Epithelial cell of proximal tubule (primary cell): ENCODE results near the gene MTTP. TPM values are rescaled to one million over a fixed set of nuclear protein-coding genes. Genes with fewer than 3 reads are reported as not detected.

Experiments
- DNase-seq: peaks from one replicate; pipeline ENCODE4 v3.0.0-alpha.2; 2011; ENCODE audit warnings: low read depth
- H3K4me3 ChIP-seq: 2 replicates; pipeline ENCODE4 v1.5.1; 2011; ENCODE audit warnings: low read depth, mild to moderate bottlenecking, low read length
- CTCF ChIP-seq: conservative IDR thresholded peaks from 2 replicates; pipeline ENCODE4 v1.5.1; 2012; ENCODE audit warnings: low read depth, mild to moderate bottlenecking, low read length
- total RNA-seq: library from RNA; depleted of rRNA; stranded (reverse); fragments of >200 nt; gene quantifications from 2 replicates; pipeline ENCODE4 v1.2.3, GENCODE V29; 2015

The MTTP gene
- total RNA-seq, 1 donor from 2014 or later: not detected

- TF ChIP-seq CTCF: no peak
- DNase-seq: no peak
- no peak overlapping the region for H3K4me3 ChIP-seq
Measured at GRCh38 chr4:99636422-99636821, 61.8 kb downstream of the MTTP start.

DNA sequence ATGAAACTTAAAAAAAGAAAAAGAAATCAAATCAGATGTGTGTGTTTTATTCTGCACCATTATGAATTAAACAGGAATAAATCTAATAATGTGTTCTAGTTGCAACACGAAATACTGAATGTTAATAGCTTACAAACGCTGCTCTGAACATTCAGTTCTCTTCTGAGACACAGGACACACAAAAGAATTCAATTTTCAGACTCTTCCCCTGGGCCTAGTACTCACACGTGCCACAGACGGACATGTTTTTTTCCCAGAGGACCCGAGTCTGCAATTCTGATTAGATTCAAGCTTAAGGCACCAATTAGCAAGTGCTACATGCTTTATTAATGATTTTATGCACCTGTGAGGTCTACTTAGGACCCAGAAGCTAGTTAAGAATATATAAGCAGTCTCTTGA lies 62.5 kb downstream of the MTTP start:
- H3K4me3 ChIP-seq: no peak overlapping the region
- DNase-seq: no peak
- TF ChIP-seq CTCF: no peak

- DNase-seq: no peak
- no peak for TF ChIP-seq CTCF
Measured at GRCh38 chr4:99640676-99641075, 66.1 kb downstream of the MTTP start.

DNA sequence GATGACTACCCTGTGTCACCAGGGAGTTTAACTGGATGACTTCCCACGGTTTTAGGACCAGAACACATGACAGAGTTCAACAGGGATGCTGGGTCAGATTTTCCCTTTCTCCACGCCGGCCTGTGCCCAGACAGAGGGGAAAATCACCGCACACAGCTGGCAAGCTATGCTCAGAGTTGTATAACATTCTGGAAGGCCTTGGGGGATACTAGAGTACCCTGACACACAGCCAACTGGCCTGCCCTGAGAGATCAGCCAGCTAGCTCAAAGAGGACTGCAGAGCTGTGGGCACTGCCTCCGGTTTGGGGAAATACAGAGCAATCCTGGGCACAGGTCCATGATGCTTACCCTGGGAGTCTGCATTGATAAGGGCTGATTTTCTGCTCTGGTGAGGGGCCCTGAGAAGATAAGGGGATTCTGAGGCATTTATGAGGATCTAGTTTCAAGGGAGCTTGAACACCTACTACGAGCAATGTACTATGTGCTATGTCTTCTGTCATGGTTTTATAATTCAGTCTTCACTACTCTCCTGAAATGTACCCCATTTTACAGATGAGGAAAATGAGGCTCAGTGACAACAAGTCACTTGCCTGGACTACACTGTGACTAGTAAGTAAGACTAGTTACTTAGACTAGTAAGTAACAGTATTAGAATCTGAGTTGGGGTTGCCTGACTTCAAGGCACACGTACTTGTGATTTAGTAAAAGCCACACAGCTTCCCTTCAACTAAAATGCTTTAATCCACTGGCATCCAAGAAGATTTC lies 68.3 kb downstream of the MTTP start:
- H3K4me3 ChIP-seq: no peak overlapping the region
- no peak for TF ChIP-seq CTCF
- no peak for DNase-seq

More at GRCh38 chr4:99640676-99641075, 66.1 kb downstream of the MTTP start:
- no peak overlapping the region for H3K4me3 ChIP-seq

- DNase-seq: no peak
- H3K4me3 ChIP-seq: no peak overlapping the region
- TF ChIP-seq CTCF: no peak
Measured at GRCh38 chr4:99644453-99644852, 69.8 kb downstream of the MTTP start.

GRCh38 chr4:99645036-99645435 lies 70.4 kb downstream of the MTTP start:
- no peak for TF ChIP-seq CTCF
- DNase-seq: no peak
- no peak overlapping the region for H3K4me3 ChIP-seq

DNA sequence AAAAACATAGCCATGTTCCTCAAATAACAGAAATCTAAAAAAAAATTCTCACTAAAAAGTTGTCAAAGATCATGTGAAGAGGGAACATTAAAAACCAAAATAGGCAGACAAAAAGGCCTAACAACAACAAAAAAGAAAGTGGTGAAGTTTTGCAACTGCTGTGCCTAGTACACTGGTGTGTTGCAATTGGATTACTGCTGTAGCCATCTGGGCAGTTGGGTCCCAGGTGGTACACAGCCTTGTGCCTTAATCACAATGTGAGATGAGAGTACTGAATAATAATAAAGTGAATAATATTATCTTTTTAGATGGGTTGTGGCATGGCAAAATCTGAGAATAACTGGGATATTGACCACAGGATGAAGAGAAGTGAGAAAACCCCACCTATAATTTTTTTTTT lies 71.0 kb downstream of the MTTP start:
- no peak for TF ChIP-seq CTCF
- no peak overlapping the region for H3K4me3 ChIP-seq
- no peak for DNase-seq
